MM.1S (cell line): ENCODE data around the gene FBN3.

Experiments used
- EZH2 ChIP-seq: fragments of 300-600 bp; sonication (generic); optimal IDR thresholded peaks from 2 replicates; pipeline ENCODE3; 2017; ENCODE audit warnings: low read depth, mild to moderate bottlenecking, antibody characterized with exemption, low read length, mixed read lengths
- TF ChIP-seq, protein P1 (sequence below): fragments of 300-600 bp; sonication (generic); IDR thresholded peaks from 2 replicates; pipeline ENCODE4 v1.5.1; 2016; ENCODE audit warnings: antibody characterized with exemption, low read length, mixed read lengths

GRCh38 chr19:8126008-8126407 is 23.4 kb downstream of the FBN3 start:
- TF ChIP-seq, protein P1, sequence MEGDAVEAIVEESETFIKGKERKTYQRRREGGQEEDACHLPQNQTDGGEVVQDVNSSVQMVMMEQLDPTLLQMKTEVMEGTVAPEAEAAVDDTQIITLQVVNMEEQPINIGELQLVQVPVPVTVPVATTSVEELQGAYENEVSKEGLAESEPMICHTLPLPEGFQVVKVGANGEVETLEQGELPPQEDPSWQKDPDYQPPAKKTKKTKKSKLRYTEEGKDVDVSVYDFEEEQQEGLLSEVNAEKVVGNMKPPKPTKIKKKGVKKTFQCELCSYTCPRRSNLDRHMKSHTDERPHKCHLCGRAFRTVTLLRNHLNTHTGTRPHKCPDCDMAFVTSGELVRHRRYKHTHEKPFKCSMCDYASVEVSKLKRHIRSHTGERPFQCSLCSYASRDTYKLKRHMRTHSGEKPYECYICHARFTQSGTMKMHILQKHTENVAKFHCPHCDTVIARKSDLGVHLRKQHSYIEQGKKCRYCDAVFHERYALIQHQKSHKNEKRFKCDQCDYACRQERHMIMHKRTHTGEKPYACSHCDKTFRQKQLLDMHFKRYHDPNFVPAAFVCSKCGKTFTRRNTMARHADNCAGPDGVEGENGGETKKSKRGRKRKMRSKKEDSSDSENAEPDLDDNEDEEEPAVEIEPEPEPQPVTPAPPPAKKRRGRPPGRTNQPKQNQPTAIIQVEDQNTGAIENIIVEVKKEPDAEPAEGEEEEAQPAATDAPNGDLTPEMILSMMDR: no peak
- no peak for TF ChIP-seq EZH2
